Mesenchymal stem cell (in vitro differentiated cells and primary cell): ENCODE data around the gene LRIG1.

Experiments used
- DNase-seq: peaks from one replicate; pipeline ENCODE4 v3.0.0-alpha.2; 2013
- H2AFZ ChIP-seq: one replicate; pipeline ENCODE4 v1.6.1; 2013; ENCODE audit warnings: low read depth, mild to moderate bottlenecking, control low read depth, inconsistent platforms, low read length, moderate library complexity
- H2AK5ac ChIP-seq: 2 replicates; pipeline ENCODE4 v1.6.1; 2013; ENCODE audit warnings: low read length, moderate library complexity, mild to moderate bottlenecking, inconsistent platforms; ENCODE audit not compliant: severe bottlenecking
- H2BK120ac ChIP-seq: one replicate; pipeline ENCODE4 v1.6.1; 2013; ENCODE audit warnings: low read depth, mild to moderate bottlenecking, inconsistent platforms, low read length, moderate library complexity
- H2BK12ac ChIP-seq, 2 experiments: one replicate each; pipeline ENCODE4 v1.6.1; 2013; ENCODE audit warnings: inconsistent platforms in 2 of 2, low read length in 2 of 2, mild to moderate bottlenecking in 2 of 2, moderate library complexity in 2 of 2, control low read depth in 1 of 2
- H2BK15ac ChIP-seq: one replicate; pipeline ENCODE4 v1.6.1; 2013; ENCODE audit warnings: mild to moderate bottlenecking, low read depth, inconsistent platforms; ENCODE audit not compliant: poor library complexity, severe bottlenecking
- H2BK5ac ChIP-seq: 2 replicates; pipeline ENCODE4 v1.6.1; 2013; ENCODE audit warnings: low read depth, mild to moderate bottlenecking, low read length, control low read depth, inconsistent platforms; ENCODE audit not compliant: poor library complexity, severe bottlenecking
- H3K14ac ChIP-seq, 2 experiments: one replicate each; pipeline ENCODE4 v1.6.1; 2013; ENCODE audit warnings: inconsistent platforms in 2 of 2, low read length in 2 of 2, control low read depth in 1 of 2, mild to moderate bottlenecking in 1 of 2, moderate library complexity in 1 of 2
- H3K18ac ChIP-seq, 2 experiments: one replicate each; pipeline ENCODE4 v1.6.1; 2013; ENCODE audit warnings: inconsistent platforms in 2 of 2, low read length in 2 of 2, control low read depth in 1 of 2, low read depth in 1 of 2, mild to moderate bottlenecking in 1 of 2
- H3K23ac ChIP-seq, 2 experiments: one replicate each; pipeline ENCODE4 v1.6.1; 2013; ENCODE audit warnings: inconsistent platforms in 2 of 2, low read length in 2 of 2, mild to moderate bottlenecking in 2 of 2, moderate library complexity in 2 of 2, control low read depth in 1 of 2
- H3K27ac ChIP-seq: 2 replicates; pipeline ENCODE4 v1.5.1; 2013; ENCODE audit warnings: mild to moderate bottlenecking, moderate library complexity, low read length, control low read depth, inconsistent platforms; ENCODE audit not compliant: poor library complexity, severe bottlenecking
- H3K27me3 ChIP-seq, 2 experiments: 2 replicates each; pipeline versions ENCODE4 v1.6.1 to v1.7.0; 2013; ENCODE audit warnings: low read length in 2 of 2, mild to moderate bottlenecking in 2 of 2, moderate library complexity in 2 of 2, control low read depth in 1 of 2, inconsistent platforms in 1 of 2; ENCODE audit not compliant: control insufficient read depth in 1 of 2, insufficient read depth in 1 of 2
- H3K36me3 ChIP-seq, 2 experiments: 2 replicates each; pipeline versions ENCODE4 v1.6.1 to v1.7.0; 2013; ENCODE audit warnings: low read length in 2 of 2, control low read depth in 1 of 2, inconsistent platforms in 1 of 2, low read depth in 1 of 2, mild to moderate bottlenecking in 1 of 2; ENCODE audit not compliant: insufficient read depth in 2 of 2, control insufficient read depth in 1 of 2
- H3K4ac ChIP-seq, 2 experiments: one replicate each; pipeline ENCODE4 v1.6.1; 2013; ENCODE audit warnings: inconsistent platforms in 2 of 2, low read length in 2 of 2, mild to moderate bottlenecking in 2 of 2, moderate library complexity in 2 of 2, control low read depth in 1 of 2, low read depth in 1 of 2
- H3K4me1 ChIP-seq: 2 replicates; pipeline ENCODE4 v1.6.1; 2013; ENCODE audit warnings: low read depth, low read length, control low read depth; ENCODE audit not compliant: control insufficient read depth, insufficient read depth
- H3K4me2 ChIP-seq: 2 replicates; pipeline ENCODE4 v1.6.1; 2013; ENCODE audit warnings: low read length, mild to moderate bottlenecking, inconsistent platforms; ENCODE audit not compliant: poor library complexity, severe bottlenecking
- H3K4me3 ChIP-seq, 2 experiments: 2 replicates each; pipeline versions ENCODE4 v1.5.1 to v1.7.0; 2013; ENCODE audit warnings: low read length in 2 of 2, mild to moderate bottlenecking in 2 of 2, control low read depth in 1 of 2, low read depth in 1 of 2; ENCODE audit not compliant: insufficient read depth in 1 of 2
- H3K79me1 ChIP-seq: replicated peaks from 2 replicates; pipeline ENCODE4 v1.6.1; 2013; ENCODE audit warnings: mild to moderate bottlenecking, control low read depth, low read length, inconsistent platforms; ENCODE audit not compliant: poor library complexity, severe bottlenecking
- H3K9ac ChIP-seq: 2 replicates; pipeline ENCODE4 v1.7.0; 2013; ENCODE audit warnings: mild to moderate bottlenecking, low read length, moderate library complexity
- H3K9me3 ChIP-seq: 2 replicates; pipeline ENCODE4 v1.7.0; 2013; ENCODE audit warnings: mild to moderate bottlenecking, low read length; ENCODE audit not compliant: control insufficient read depth
- H4K8ac ChIP-seq: one replicate; pipeline ENCODE4 v1.6.1; 2013; ENCODE audit warnings: inconsistent platforms, mild to moderate bottlenecking, low read length, moderate library complexity
- H4K91ac ChIP-seq: one replicate; pipeline ENCODE4 v1.6.1; 2013; ENCODE audit warnings: mild to moderate bottlenecking, low read length, inconsistent platforms
- WGBS: methylation state at CpG from one replicate; pipeline ENCODE4 v1.1.7; 2013; ENCODE audit warnings: mixed read lengths; 5-methylcytosine and 5-hydroxymethylcytosine counted together

The LRIG1 gene

GRCh38 chr3:66527246-66527645 lies 26.4 kb upstream of the LRIG1 start:
- Histone ChIP-seq H3K9me3 (no peaks in the 10 kb centered on the region), H3K4ac (no peak overlapping the region), H3K4me1 (no peaks in the 10 kb centered on the region), H3K14ac (no peak overlapping the region), H4K8ac (no peak overlapping the region), H2BK15ac (no peak overlapping the region), H2BK120ac (no peak overlapping the region), H3K27me3 (no peaks in the 10 kb centered on the region), H3K27ac (no peak overlapping the region), H3K18ac (no peak overlapping the region), H4K91ac (no peak overlapping the region), H3K9ac (no peak overlapping the region), H3K79me1 (no peaks in the 10 kb centered on the region), H2AK5ac (no peak overlapping the region), H2BK12ac (no peak overlapping the region), H3K4me3 (no peak overlapping the region), H2BK5ac (no peak overlapping the region), H3K4me2 (no peak overlapping the region), H3K36me3 (no peaks in the 10 kb centered on the region), H2AFZ (no peak overlapping the region), H3K23ac (no peak overlapping the region)
- 86% methylated on average over 4 of the region's 4 CpGs for WGBS
- DNase-seq: no peak

GRCh38 chr3:66525771-66526170 lies 24.9 kb upstream of the LRIG1 start:
- no peak for DNase-seq
- no peak overlapping the region for H3K4me3 ChIP-seq
- no peak overlapping the region for H2AFZ ChIP-seq

GRCh38 chr3:66520724-66521123 lies 19.9 kb upstream of the LRIG1 start:
- H2AK5ac ChIP-seq: no peak overlapping the region
- no peak overlapping the region for H3K27ac ChIP-seq
- no peak overlapping the region for H3K4ac ChIP-seq
- H4K8ac ChIP-seq: no peak overlapping the region
- WGBS: 100% methylated on average over 2 of the region's 2 CpGs
- no peaks in the 10 kb centered on the region for H3K36me3 ChIP-seq
- H2BK12ac ChIP-seq: no peak overlapping the region
- H3K9me3 ChIP-seq: no peaks in the 10 kb centered on the region
- H3K4me2 ChIP-seq: no peak overlapping the region
- H2BK5ac ChIP-seq: no peak overlapping the region
- H3K4me1 ChIP-seq: peaks cover 2% of the 10 kb centered on the region
- H3K9ac ChIP-seq: no peak overlapping the region
- no peak overlapping the region for H2BK15ac ChIP-seq
- H3K4me3 ChIP-seq: no peak overlapping the region
- H3K23ac ChIP-seq: no peak overlapping the region
- DNase-seq: peak; percentile 13
- H3K27me3 ChIP-seq: no peaks in the 10 kb centered on the region
- no peak overlapping the region for H3K14ac ChIP-seq
- H3K79me1 ChIP-seq: no peaks in the 10 kb centered on the region
- no peak overlapping the region for H4K91ac ChIP-seq
- H2BK120ac ChIP-seq: no peak overlapping the region
- H3K18ac ChIP-seq: no peak overlapping the region
- H2AFZ ChIP-seq: no peak overlapping the region

More at GRCh38 chr3:66525771-66526170, 24.9 kb upstream of the LRIG1 start:
- H3K14ac ChIP-seq: no peak overlapping the region
- H3K4me2 ChIP-seq: no peak overlapping the region
- H4K91ac ChIP-seq: no peak overlapping the region
- no peaks in the 10 kb centered on the region for H3K36me3 ChIP-seq
- no peak overlapping the region for H3K23ac ChIP-seq
- H3K4me1 ChIP-seq: no peaks in the 10 kb centered on the region
- H2BK12ac ChIP-seq: no peak overlapping the region
- H2AK5ac ChIP-seq: no peak overlapping the region
- no peaks in the 10 kb centered on the region for H3K27me3 ChIP-seq
- H2BK15ac ChIP-seq: no peak overlapping the region
- no peak overlapping the region for H3K27ac ChIP-seq
- H2BK5ac ChIP-seq: no peak overlapping the region
- H3K18ac ChIP-seq: no peak overlapping the region
- H2BK120ac ChIP-seq: no peak overlapping the region
- H4K8ac ChIP-seq: no peak overlapping the region
- no peaks in the 10 kb centered on the region for H3K9me3 ChIP-seq
- H3K4ac ChIP-seq: no peak overlapping the region
- WGBS: no CpG with 5 or more reads among the region's 3 CpGs
- no peaks in the 10 kb centered on the region for H3K79me1 ChIP-seq
- H3K9ac ChIP-seq: no peak overlapping the region

DNA sequence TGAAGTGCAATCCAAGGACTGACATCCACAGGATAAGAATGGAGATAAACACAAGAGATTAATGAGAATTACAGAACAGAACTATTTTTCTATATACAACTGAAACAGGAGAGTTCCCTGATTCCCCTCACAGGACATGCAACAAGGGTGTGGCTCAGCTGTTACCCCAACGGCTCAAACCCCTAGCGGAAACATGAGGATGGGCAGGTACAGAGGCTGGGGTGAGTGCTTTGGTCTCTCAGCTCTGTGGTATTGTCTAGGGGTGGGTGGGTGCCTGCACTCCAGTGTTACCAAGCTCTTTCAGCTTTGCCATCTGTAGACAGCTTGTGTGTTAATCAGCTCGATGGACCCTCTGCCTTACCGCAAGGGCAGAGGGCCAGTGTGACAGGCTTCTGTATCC lies 17.8 kb upstream of the LRIG1 start:
- H2BK15ac ChIP-seq: no peak overlapping the region
- H2BK12ac ChIP-seq: no peak overlapping the region
- DNase-seq: no peak
- H2BK5ac ChIP-seq: no peak overlapping the region
- H3K36me3 ChIP-seq: no peaks in the 10 kb centered on the region
- no peak overlapping the region for H3K4me3 ChIP-seq
- no peak overlapping the region for H4K8ac ChIP-seq
- no peak overlapping the region for H3K4ac ChIP-seq
- H3K9ac ChIP-seq: no peak overlapping the region
- H3K14ac ChIP-seq: no peak overlapping the region
- no peak overlapping the region for H3K4me2 ChIP-seq
- no peaks in the 10 kb centered on the region for H3K9me3 ChIP-seq
- H3K18ac ChIP-seq: no peak overlapping the region
- H2BK120ac ChIP-seq: no peak overlapping the region
- H2AFZ ChIP-seq: no peak overlapping the region
- no peak overlapping the region for H4K91ac ChIP-seq
- WGBS: 86% methylated on average over 4 of the region's 4 CpGs
- H3K23ac ChIP-seq: no peak overlapping the region
- no peaks in the 10 kb centered on the region for H3K79me1 ChIP-seq
- no peaks in the 10 kb centered on the region for H3K27me3 ChIP-seq
- no peak overlapping the region for H3K27ac ChIP-seq
- peaks cover 2% of the 10 kb centered on the region for H3K4me1 ChIP-seq
- no peak overlapping the region for H2AK5ac ChIP-seq
